ENCODE measurements around the gene MISFA. TPM values are rescaled to one million over a fixed set of nuclear protein-coding genes. Genes with fewer than 3 reads are reported as not detected.

The MISFA gene
- total and polyA plus RNA-seq, 2 of the 4 experiments (the other 2 are of a cell fraction), result 0.38 TPM; not detected in 1

DNA sequence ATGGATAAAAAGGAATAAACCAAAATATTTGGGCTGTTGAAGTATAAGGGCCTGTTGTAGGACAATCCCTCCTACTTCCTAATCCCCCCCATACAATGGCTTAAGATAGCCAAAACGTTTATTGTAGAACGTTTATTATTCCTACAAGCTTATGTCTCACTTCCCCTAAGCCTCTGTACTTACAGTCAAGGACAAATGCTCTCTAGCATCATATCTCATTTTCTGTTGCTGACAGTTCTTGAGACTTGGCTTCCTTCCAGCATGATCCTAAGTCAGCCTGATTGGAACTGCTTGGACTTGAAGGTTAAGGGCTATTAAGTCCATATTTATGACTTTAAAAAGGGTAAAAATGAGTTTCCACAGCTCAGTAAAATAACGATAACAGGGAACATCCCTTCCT is 8.8 kb downstream of the MISFA start:
- Histone ChIP-seq H2BK5ac (ENCODE audit: low read depth, low read length, poor library complexity, severe bottlenecking) (no peak overlapping the region), H3K4ac (ENCODE audit: low read depth, low read length) (no peak overlapping the region), H3K9me3 (ENCODE audit: control insufficient read depth, insufficient read depth, low read length) (no peaks in the 10 kb centered on the region), H3K9ac (ENCODE audit: low read depth, low read length) (no peak overlapping the region), H2BK120ac (ENCODE audit: low read depth, low read length) (no peak overlapping the region), H2AFZ (replicated peaks; ENCODE audit: low read length, poor library complexity) (no peak overlapping the region), H3K56ac (ENCODE audit: extremely low read depth, insufficient read depth, low read length) (no peak overlapping the region), H3K4me1 (ENCODE audit: control insufficient read depth, insufficient read depth, low read length) (peaks cover 1% of the 10 kb centered on the region; the same call in 1 of the 2 replicates), H2BK15ac (ENCODE audit: low read depth, low read length) (no peak overlapping the region), H3K79me1 (ENCODE audit: low read depth in 1 of 2, low read length in 2 of 2) (peaks cover 2 to 7% of the 10 kb centered on the region in 2 experiments), H2AK5ac (ENCODE audit: low read depth, low read length) (no peak overlapping the region), H2AK9ac (replicated peaks; ENCODE audit: low read depth, low read length, poor library complexity) (no peak overlapping the region), H3K27ac (ENCODE audit: insufficient read depth, low read length) (no peak overlapping the region), H3K36me3 (ENCODE audit: control insufficient read depth, insufficient read depth, low read length) (peaks cover 21% of the 10 kb centered on the region), H4K20me1 (ENCODE audit: insufficient read depth, low read length) (peaks cover 2% of the 10 kb centered on the region; the same call in 1 of the 2 replicates), H4K91ac (ENCODE audit: insufficient read depth, low read depth, low read length) (no peak overlapping the region), H3K27me3 (ENCODE audit: control insufficient read depth, insufficient read depth, low read length) (no peaks in the 10 kb centered on the region), H3K4me2 (ENCODE audit: low read depth, low read length) (no peak overlapping the region), H3K4me3 (ENCODE audit: insufficient read depth, low read depth, low read length) (no peak overlapping the region), H3K9me1 (ENCODE audit: insufficient read depth, low read length) (no peaks in the 10 kb centered on the region), H3K14ac (replicated peaks; ENCODE audit: low read depth, low read length) (no peak overlapping the region), H3K23ac (ENCODE audit: low read depth, low read length) (no peak overlapping the region), H4K8ac (ENCODE audit: low read depth in 2 of 2, low read length in 2 of 2) (no peak overlapping the region), H3K18ac (ENCODE audit: low read depth, low read length) (no peak overlapping the region), H4K5ac (ENCODE audit: low read depth, low read length) (no peak overlapping the region), H2BK20ac (ENCODE audit: low read depth, low read length) (no peak overlapping the region)
- BruUV-seq (replicated peaks), result no TSS peak
- TF ChIP-seq RFX5 (IDR thresholded peaks at IDR 0.05; ENCODE audit: low read depth, low read length) (no peak), MAZ (IDR thresholded peaks at IDR 0.05; ENCODE audit: borderline replicate concordance, low read depth, low read length) (no peak), RCOR1 (IDR thresholded peaks at IDR 0.05; ENCODE audit: insufficient replicate concordance, low read length) (no peak), NFE2L2 (IDR thresholded peaks at IDR 0.05; ENCODE audit: low read depth, low read length) (no peak), MXI1 (IDR thresholded peaks at IDR 0.05; ENCODE audit: borderline replicate concordance, low read depth, low read length) (no peak), BHLHE40 (IDR thresholded peaks at IDR 0.05; ENCODE audit: low read depth, low read length) (no peak), SMC3 (IDR thresholded peaks at IDR 0.05; ENCODE audit: low read depth, low read length) (no peak), POLR2A (IDR thresholded peaks at IDR 0.05; ENCODE audit: low read depth, low read length) (no peak), CHD1 (IDR thresholded peaks at IDR 0.05; ENCODE audit: low read depth, low read length) (no peak), RAD21 (IDR thresholded peaks at IDR 0.05; ENCODE audit: low read length) (no peak), FOS (IDR thresholded peaks at IDR 0.05; ENCODE audit: low read depth, low read length) (no peak), MAFK (IDR thresholded peaks at IDR 0.05; ENCODE audit: low read depth, low read length) (no peak), CEBPB (IDR thresholded peaks at IDR 0.05; ENCODE audit: low read depth, low read length) (no peak)
- TF ChIP-seq, protein P1, sequence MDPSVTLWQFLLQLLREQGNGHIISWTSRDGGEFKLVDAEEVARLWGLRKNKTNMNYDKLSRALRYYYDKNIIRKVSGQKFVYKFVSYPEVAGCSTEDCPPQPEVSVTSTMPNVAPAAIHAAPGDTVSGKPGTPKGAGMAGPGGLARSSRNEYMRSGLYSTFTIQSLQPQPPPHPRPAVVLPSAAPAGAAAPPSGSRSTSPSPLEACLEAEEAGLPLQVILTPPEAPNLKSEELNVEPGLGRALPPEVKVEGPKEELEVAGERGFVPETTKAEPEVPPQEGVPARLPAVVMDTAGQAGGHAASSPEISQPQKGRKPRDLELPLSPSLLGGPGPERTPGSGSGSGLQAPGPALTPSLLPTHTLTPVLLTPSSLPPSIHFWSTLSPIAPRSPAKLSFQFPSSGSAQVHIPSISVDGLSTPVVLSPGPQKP (IDR thresholded peaks at IDR 0.05; ENCODE audit: borderline replicate concordance, low read depth, low read length), result no peak
- TF ChIP-seq, protein P2, sequence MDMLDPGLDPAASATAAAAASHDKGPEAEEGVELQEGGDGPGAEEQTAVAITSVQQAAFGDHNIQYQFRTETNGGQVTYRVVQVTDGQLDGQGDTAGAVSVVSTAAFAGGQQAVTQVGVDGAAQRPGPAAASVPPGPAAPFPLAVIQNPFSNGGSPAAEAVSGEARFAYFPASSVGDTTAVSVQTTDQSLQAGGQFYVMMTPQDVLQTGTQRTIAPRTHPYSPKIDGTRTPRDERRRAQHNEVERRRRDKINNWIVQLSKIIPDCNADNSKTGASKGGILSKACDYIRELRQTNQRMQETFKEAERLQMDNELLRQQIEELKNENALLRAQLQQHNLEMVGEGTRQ (IDR thresholded peaks at IDR 0.05; ENCODE audit: low read depth, low read length), result no peak
- TF ChIP-seq, protein P3, sequence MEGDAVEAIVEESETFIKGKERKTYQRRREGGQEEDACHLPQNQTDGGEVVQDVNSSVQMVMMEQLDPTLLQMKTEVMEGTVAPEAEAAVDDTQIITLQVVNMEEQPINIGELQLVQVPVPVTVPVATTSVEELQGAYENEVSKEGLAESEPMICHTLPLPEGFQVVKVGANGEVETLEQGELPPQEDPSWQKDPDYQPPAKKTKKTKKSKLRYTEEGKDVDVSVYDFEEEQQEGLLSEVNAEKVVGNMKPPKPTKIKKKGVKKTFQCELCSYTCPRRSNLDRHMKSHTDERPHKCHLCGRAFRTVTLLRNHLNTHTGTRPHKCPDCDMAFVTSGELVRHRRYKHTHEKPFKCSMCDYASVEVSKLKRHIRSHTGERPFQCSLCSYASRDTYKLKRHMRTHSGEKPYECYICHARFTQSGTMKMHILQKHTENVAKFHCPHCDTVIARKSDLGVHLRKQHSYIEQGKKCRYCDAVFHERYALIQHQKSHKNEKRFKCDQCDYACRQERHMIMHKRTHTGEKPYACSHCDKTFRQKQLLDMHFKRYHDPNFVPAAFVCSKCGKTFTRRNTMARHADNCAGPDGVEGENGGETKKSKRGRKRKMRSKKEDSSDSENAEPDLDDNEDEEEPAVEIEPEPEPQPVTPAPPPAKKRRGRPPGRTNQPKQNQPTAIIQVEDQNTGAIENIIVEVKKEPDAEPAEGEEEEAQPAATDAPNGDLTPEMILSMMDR (conservative IDR thresholded peaks at IDR 0.05; ENCODE audit: low read depth, low read length), result no peak
- ChIA-PET CTCF (no interaction called here), POLR2A (ENCODE audit: unreplicated experiment) (no interaction called here)
- peak; percentile 19 for DNase-seq
- dilution Hi-C loops (cut with HindIII; ENCODE audit: low sequenced_read_pairs, unreplicated experiment) (no loop called here), in situ Hi-C loops (cut with MboI; ENCODE audit: low sequenced_read_pairs) (no loop called here), intact Hi-C loops (cut with micrococcal nuclease) (no loop called here)
- no peak for ATAC-seq (ENCODE audit: low read depth)
- no CpG with 5 or more reads among the region's 3 CpGs for WGBS, 2 experiments (ENCODE audit: extremely low coverage in 2 of 2, insufficient read length in 1 of 2)
